Measurements from ENCODE around the gene FAM204A.

GRCh38 chr10:118304521-118304920 lies 37.6 kb downstream of the FAM204A start:
- TF ChIP-seq CTCF (IDR thresholded peaks at IDR 0.05), result no peak
- TF ChIP-seq POLR2A (IDR thresholded peaks at IDR 0.05), result no peak

Measured in adrenal gland (tissue), 5 donors.